HCT116 (cell line): ENCODE results near the gene IYD. TPM values are rescaled to one million over a fixed set of nuclear protein-coding genes. Genes with fewer than 3 reads are reported as not detected.

Source experiments
- ATAC-seq: fragments of 200-7000 bp; cut with Tn5 transposase; 2 replicates; pipeline ENCODE4 v1.9.1; 2020; ENCODE audit warnings: mild to moderate bottlenecking, moderate library complexity
- BruUV-seq: library from RNA; stranded (reverse); fragments of 400-500 nt; replicated peaks from 2 replicates; lab custom pipeline; 2021; lab: Mats Ljungman, UMichigan
- CTCF ChIA-PET: fragments of 300-600 bp; sonication (Branson Sonifier 250); formaldehyde crosslinking; loops from one replicate; lab custom pipeline; 2021; ENCODE audit warnings: antibody characterized with exemption; lab: Charles Lee
- POLR2A ChIA-PET: fragments of 300-600, 350-600 bp; sonication (Branson Sonifier 250); formaldehyde crosslinking; loops from one replicate; lab custom pipeline; 2021; ENCODE audit warnings: antibody characterized with exemption; lab: Charles Lee
- RAD21 ChIA-PET, 2 experiments: fragments of 300-600 bp; sonication (Branson Sonifier 250); formaldehyde crosslinking; loops; one replicate each; lab custom pipeline; 2023; ENCODE audit warnings: low total read pairs in 2 of 2; ENCODE audit not compliant: uncharacterized antibody in 2 of 2, unreplicated experiment in 2 of 2, low non-redundant PET in 1 of 2; lab: Charles Lee
- DNase-seq: peaks from one replicate; pipeline ENCODE4 v3.0.0-alpha.2; 2010; ENCODE audit warnings: low read depth, low spot score
- H2AFZ ChIP-seq: fragments of 200-600 bp; shearing (Covaris generic), sonication (generic); 2 replicates; pipeline ENCODE4 v1.6.1; 2017; ENCODE audit warnings: low read depth, mixed run types, mixed read lengths, antibody characterized with exemption, low read length; ENCODE audit not compliant: poor library complexity, severe bottlenecking
- H3K27ac ChIP-seq: 2 replicates; pipeline ENCODE4 v1.5.1; 2012; ENCODE audit warnings: low read depth, low read length
- H3K27me3 ChIP-seq: fragments of 200-600 bp; sonication (generic); 2 replicates; pipeline ENCODE4 v1.6.1; 2016; ENCODE audit warnings: mixed run types, low read length, mixed read lengths; ENCODE audit not compliant: insufficient read depth
- H3K36me3 ChIP-seq, 2 experiments: fragments of 200-500 bp in 1 of 2; fragments of 200-600 bp in 1 of 2; sonication (Bioruptor generic) in 1 of 2; sonication (generic) in 1 of 2; 2 replicates each; pipeline versions ENCODE4 v1.5.1 to v1.6.1; 2014 to 2016; ENCODE audit warnings: low read length in 2 of 2, inconsistent platforms in 1 of 2, mixed read lengths in 1 of 2, mixed run types in 1 of 2; ENCODE audit not compliant: insufficient read depth in 2 of 2, control insufficient read depth in 1 of 2
- H3K4me1 ChIP-seq, 2 experiments: fragments of 200-600 bp in 1 of 2; sonication (generic) in 1 of 2; 2 replicates each; pipeline versions ENCODE4 v1.5.1 to v1.6.1; 2012 to 2017; ENCODE audit warnings: low read length in 2 of 2, inconsistent platforms in 1 of 2, mild to moderate bottlenecking in 1 of 2, mixed read lengths in 1 of 2, mixed run types in 1 of 2, moderate library complexity in 1 of 2; ENCODE audit not compliant: insufficient read depth in 2 of 2, control insufficient read depth in 1 of 2
- H3K4me2 ChIP-seq: fragments of 200-600 bp; sonication (generic); 2 replicates; pipeline ENCODE4 v1.6.1; 2017; ENCODE audit warnings: mixed run types, low read length, mixed read lengths
- H3K4me3 ChIP-seq, 2 experiments: fragments of 200-600 bp in 1 of 2; sonication (generic) in 1 of 2; replicated peaks in 1 of 2; 2 replicates each; pipeline ENCODE4 v1.5.1; 2011 to 2016; ENCODE audit warnings: low read length in 2 of 2, control low read depth in 1 of 2, low read depth in 1 of 2, mild to moderate bottlenecking in 1 of 2, mixed read lengths in 1 of 2, mixed run types in 1 of 2
- H3K79me2 ChIP-seq: fragments of 200-600 bp; sonication (generic); 2 replicates; pipeline ENCODE4 v1.6.1; 2017; ENCODE audit warnings: mild to moderate bottlenecking, mixed run types, low read length, moderate library complexity, mixed read lengths; ENCODE audit not compliant: insufficient read depth
- H3K9ac ChIP-seq: fragments of 200-600 bp; sonication (generic); 2 replicates; pipeline ENCODE4 v1.6.1; 2016; ENCODE audit warnings: low read length, mixed read lengths
- H3K9me2 ChIP-seq: fragments of 200-600 bp; sonication (generic), shearing (Covaris generic); 2 replicates; pipeline ENCODE4 v1.6.1; 2017; ENCODE audit warnings: mixed run types, mild to moderate bottlenecking, moderate library complexity; ENCODE audit not compliant: insufficient read depth
- H3K9me3 ChIP-seq, 2 experiments: fragments of 200-500 bp in 1 of 2; fragments of 200-600 bp in 1 of 2; sonication (Bioruptor generic) in 1 of 2; sonication (generic) in 1 of 2; 2 replicates each; pipeline ENCODE4 v1.6.1; 2014 to 2017; ENCODE audit warnings: low read length in 2 of 2, mixed read lengths in 2 of 2, inconsistent platforms in 1 of 2, low read depth in 1 of 2, mild to moderate bottlenecking in 1 of 2, mixed run types in 1 of 2, moderate library complexity in 1 of 2; ENCODE audit not compliant: control insufficient read depth in 1 of 2, insufficient read depth in 1 of 2
- H4K20me1 ChIP-seq: fragments of 200-600 bp; sonication (generic), shearing (Covaris generic); 2 replicates; pipeline ENCODE4 v1.6.1; 2017; ENCODE audit warnings: mixed run types, mild to moderate bottlenecking, moderate library complexity; ENCODE audit not compliant: insufficient read depth
- ATF3 ChIP-seq: IDR thresholded peaks from 2 replicates; pipeline ENCODE4 v1.6.1; 2012
- CBX3 ChIP-seq: IDR thresholded peaks from 2 replicates; pipeline ENCODE4 v1.6.1; 2012; ENCODE audit warnings: low read depth
- CEBPB ChIP-seq: IDR thresholded peaks from 2 replicates; pipeline ENCODE4 v1.6.1; 2012; ENCODE audit warnings: low read depth
- CTCF ChIP-seq, 3 experiments: fragments of 200-600 bp in 1 of 3; sonication (generic) in 1 of 3; IDR thresholded peaks in 2 of 3; conservative IDR thresholded peaks in 1 of 3; 2 replicates each; pipeline ENCODE4 v1.5.1; 2012 to 2017; ENCODE audit warnings: low read depth in 2 of 3, low read length in 2 of 3, antibody characterized with exemption in 1 of 3, borderline replicate concordance in 1 of 3, control low read depth in 1 of 3, mild to moderate bottlenecking in 1 of 3, mixed read lengths in 1 of 3, mixed run types in 1 of 3, moderate library complexity in 1 of 3; ENCODE audit not compliant: insufficient read depth in 1 of 3
- EGR1 ChIP-seq: IDR thresholded peaks from 2 replicates; pipeline ENCODE4 v1.6.1; 2012; ENCODE audit warnings: low read depth
- ELF1 ChIP-seq: IDR thresholded peaks from 2 replicates; pipeline ENCODE4 v1.6.1; 2012; ENCODE audit warnings: low read depth, borderline replicate concordance
- EZH2 ChIP-seq: fragments of 200-600 bp; sonication (generic); IDR thresholded peaks from 2 replicates; pipeline ENCODE4 v1.6.1; 2017; ENCODE audit warnings: antibody characterized with exemption, mixed run types
- EZH2phosphoT487 ChIP-seq: fragments of 200-600 bp; IDR thresholded peaks from 2 replicates; pipeline ENCODE4 v1.6.1; 2018; ENCODE audit warnings: antibody characterized with exemption, borderline replicate concordance
- FOSL1 ChIP-seq: IDR thresholded peaks from 2 replicates; pipeline ENCODE4 v1.6.1; 2012; ENCODE audit warnings: low read depth
- JUND ChIP-seq: IDR thresholded peaks from 2 replicates; pipeline ENCODE4 v1.6.1; 2012
- POLR2A ChIP-seq: IDR thresholded peaks from 2 replicates; pipeline ENCODE4 v1.7.0; 2011; ENCODE audit warnings: borderline replicate concordance; ENCODE audit not compliant: insufficient read depth, insufficient read length; ENCODE audit errors: extremely low read depth
- POLR2AphosphoS5 ChIP-seq: IDR thresholded peaks from 2 replicates; pipeline ENCODE4 v1.6.1; 2011; ENCODE audit warnings: mild to moderate bottlenecking, low read depth, low read length, moderate library complexity
- REST ChIP-seq: IDR thresholded peaks from 2 replicates; pipeline ENCODE4 v1.6.1; 2012; ENCODE audit warnings: low read depth
- SIN3A ChIP-seq: IDR thresholded peaks from 2 replicates; pipeline ENCODE4 v1.6.1; 2012; ENCODE audit warnings: low read depth
- SP1 ChIP-seq: IDR thresholded peaks from 2 replicates; pipeline ENCODE4 v1.6.1; 2012; ENCODE audit warnings: low read depth
- SRF ChIP-seq: IDR thresholded peaks from 2 replicates; pipeline ENCODE4 v1.6.1; 2012; ENCODE audit warnings: low read depth
- TCF7L2 ChIP-seq: IDR thresholded peaks from 2 replicates; pipeline ENCODE4 v1.7.0; 2011; ENCODE audit warnings: borderline replicate concordance, inconsistent platforms; ENCODE audit not compliant: insufficient read depth, insufficient read length; ENCODE audit errors: extremely low read depth
- ZFX ChIP-seq: fragments of 450-650 bp; IDR thresholded peaks from 2 replicates; pipeline ENCODE4 v1.6.1; 2017
- ZNF274 ChIP-seq: fragments of 200-500 bp; sonication (Bioruptor generic); IDR thresholded peaks from 2 replicates; pipeline ENCODE4 v1.6.1; 2014; ENCODE audit warnings: mild to moderate bottlenecking, low read depth, low read length, inconsistent platforms
- intact Hi-C: fragments of 100-400 bp; cut with micrococcal nuclease; formaldehyde crosslinking; loops from 2 replicates; pipeline ENCODE4 v1.10.0; 2022
- total RNA-seq: library from RNA; stranded (reverse); gene quantifications from one replicate; pipeline ENCODE4 v1.2.1, GENCODE V29; 2021; ENCODE audit not compliant: unreplicated experiment

The IYD gene
- total RNA-seq, 1 experiment from 2014 or later, result not detected

- RAD21 ChIA-PET, result no interaction called here
- Histone ChIP-seq H3K27ac (no peak overlapping the region), H3K9me2 (no peaks in the 10 kb centered on the region), H3K4me3 (no peak overlapping the region), H3K27me3 (no peaks in the 10 kb centered on the region), H3K4me2 (no peak overlapping the region)
- ATAC-seq, result no peak
- intact Hi-C loops, result no loop called here
- POLR2A ChIA-PET, result no interaction called here
- TF ChIP-seq ZFX, result no peak
- no peak for TF ChIP-seq CBX3
- no peak for TF ChIP-seq EGR1
- no peak for TF ChIP-seq SP1
- TF ChIP-seq REST, result no peak
- no peak for TF ChIP-seq FOSL1
- TF ChIP-seq POLR2AphosphoS5, result no peak
- TF ChIP-seq TCF7L2, result no peak
- TF ChIP-seq EZH2phosphoT487, result no peak
- no peak for TF ChIP-seq JUND
- TF ChIP-seq ATF3, result no peak
- no peak for TF ChIP-seq EZH2
- no peak for TF ChIP-seq SRF
- no peak for TF ChIP-seq ELF1
- no peak for TF ChIP-seq CEBPB
- no peak for TF ChIP-seq SIN3A
- no peak for TF ChIP-seq ZNF274
- no peak for TF ChIP-seq POLR2A
- TF ChIP-seq CTCF (IDR thresholded peaks at IDR 0.05 in 2 of 3, conservative IDR thresholded peaks at IDR 0.05 in 1 of 3; ENCODE audit: borderline replicate concordance in 1 of 3, insufficient read depth in 1 of 3, low read depth in 2 of 3, low read length in 2 of 3), result no peak
- TF ChIP-seq, all 23 proteins: peak for 0
- Histone ChIP-seq H4K20me1 (no peaks in the 10 kb centered on the region), H3K4me1 (no peaks in the 10 kb centered on the region; a peak in 1 of 4 replicates), H3K79me2 (no peaks in the 10 kb centered on the region), H3K9ac (no peak overlapping the region), H2AFZ (no peak overlapping the region), H3K36me3 (no peaks in the 10 kb centered on the region), H3K9me3 (no peaks in the 10 kb centered on the region; a peak in 1 of 4 replicates)
- CTCF ChIA-PET, result no interaction called here
- no TSS peak for BruUV-seq
- DNase-seq, result no peak
These were observed 40.0 kb downstream of the IYD start for GRCh38 chr6:150408842-150409241.
